ACC112 (cell line): ENCODE measurements around the gene ITPRIPL1.
A peak's percentile ranks its signal among the peaks of the same experiment; 100 is the strongest.

Experiments used
- H2AFZ ChIP-seq: fragments of 200-600 bp; sonication (generic); one replicate; pipeline ENCODE4 v1.6.0; 2017; ENCODE audit warnings: antibody characterized with exemption, low read length; ENCODE audit not compliant: unreplicated experiment
- H3K27ac ChIP-seq: fragments of 200-600 bp; sonication (generic); 2 replicates; pipeline ENCODE4 v1.5.1; 2014; ENCODE audit warnings: low read depth, mild to moderate bottlenecking, antibody characterized with exemption, low read length, moderate library complexity
- H3K27me3 ChIP-seq: fragments of 200-600 bp; sonication (generic); 2 replicates; pipeline ENCODE4 v1.6.1; 2014; ENCODE audit warnings: mild to moderate bottlenecking, antibody characterized with exemption, low read length, moderate library complexity, mixed read lengths; ENCODE audit not compliant: insufficient read depth
- H3K36me3 ChIP-seq: fragments of 200-600 bp; sonication (generic); 2 replicates; pipeline ENCODE4 v1.6.1; 2016; ENCODE audit warnings: mild to moderate bottlenecking, antibody characterized with exemption, low read length, moderate library complexity, mixed read lengths; ENCODE audit not compliant: insufficient read depth
- H3K4me1 ChIP-seq: fragments of 200-600 bp; sonication (generic); one replicate; pipeline ENCODE4 v1.6.1; 2016; ENCODE audit warnings: low read length, mixed read lengths; ENCODE audit not compliant: insufficient read depth, unreplicated experiment, control insufficient read depth
- H3K4me3 ChIP-seq: fragments of 200-600 bp; sonication (generic); 2 replicates; pipeline ENCODE4 v1.5.1; 2014; ENCODE audit warnings: mild to moderate bottlenecking, low read depth, low read length
- H3K79me2 ChIP-seq: fragments of 200-600 bp; sonication (generic); one replicate; pipeline ENCODE4 v1.6.0; 2016; ENCODE audit warnings: low read length; ENCODE audit not compliant: control insufficient read depth, unreplicated experiment, insufficient read depth

ITPRIPL1 gene

DNA sequence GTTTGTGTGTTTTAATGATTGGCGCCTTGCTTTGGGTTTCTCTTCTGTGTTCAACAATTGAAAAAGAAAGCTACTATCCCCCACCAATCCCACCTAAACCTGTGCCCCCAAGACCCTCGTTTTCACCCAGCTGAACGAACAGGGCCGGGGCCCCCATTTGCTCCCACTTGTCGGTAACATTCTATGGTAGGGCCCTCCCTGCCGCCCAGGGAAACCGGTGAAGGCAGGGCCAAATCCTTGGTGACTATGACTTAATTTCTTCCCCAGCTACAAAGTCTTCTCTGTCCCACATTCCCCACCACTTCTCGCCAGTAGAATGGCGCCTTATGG lies 19.2 kb upstream of the ITPRIPL1 start:
- Histone ChIP-seq H3K27ac (peak overlapping the region; percentile 17; the same call in 1 of the 2 replicates), H3K27me3 (no peaks in the 10 kb centered on the region), H3K79me2 (peaks cover 27% of the 10 kb centered on the region), H3K4me3 (peak overlapping the region; percentile 89), H3K36me3 (peaks cover 12% of the 10 kb centered on the region), H2AFZ (peak overlapping the region; percentile 60), H3K4me1 (peaks cover 16% of the 10 kb centered on the region)

- H3K27ac ChIP-seq: peak overlapping the region; percentile 17; the same call in 1 of the 2 replicates
- peak overlapping the region; percentile 60 for H2AFZ ChIP-seq
- H3K27me3 ChIP-seq: no peaks in the 10 kb centered on the region
- peaks cover 25% of the 10 kb centered on the region for H3K79me2 ChIP-seq
- H3K36me3 ChIP-seq: peaks cover 12% of the 10 kb centered on the region
- peaks cover 16% of the 10 kb centered on the region for H3K4me1 ChIP-seq
- peak overlapping the region; percentile 89 for H3K4me3 ChIP-seq
Observed at GRCh38 chr2:96306370-96306769, 18.7 kb upstream of the ITPRIPL1 start.

DNA sequence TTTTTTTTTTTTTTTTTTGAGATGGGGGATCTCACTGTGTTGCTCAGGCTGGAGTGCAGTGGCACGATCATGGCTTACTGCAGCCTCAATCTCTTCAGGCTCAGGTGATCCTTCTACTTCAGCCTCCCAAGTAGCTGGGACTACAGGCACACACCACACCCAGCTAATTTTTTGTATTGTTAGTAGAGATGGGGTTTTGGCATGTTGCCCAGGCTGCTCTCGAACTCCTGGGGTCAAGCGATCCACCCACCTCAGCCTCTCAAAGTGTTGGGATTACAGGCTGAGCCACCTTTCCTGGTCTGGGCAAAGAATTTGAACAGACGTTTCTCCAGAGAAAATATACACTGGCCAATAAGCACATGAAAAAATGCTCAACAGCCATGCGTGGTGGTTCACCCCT lies 16.9 kb upstream of the ITPRIPL1 start:
- H3K79me2 ChIP-seq: peaks cover 22% of the 10 kb centered on the region
- H3K27ac ChIP-seq: no peak overlapping the region
- H3K27me3 ChIP-seq: no peaks in the 10 kb centered on the region
- H3K4me3 ChIP-seq: no peak overlapping the region
- H3K4me1 ChIP-seq: peaks cover 16% of the 10 kb centered on the region
- H3K36me3 ChIP-seq: peaks cover 8% of the 10 kb centered on the region; the same call in 1 of the 2 replicates
- no peak overlapping the region for H2AFZ ChIP-seq

DNA sequence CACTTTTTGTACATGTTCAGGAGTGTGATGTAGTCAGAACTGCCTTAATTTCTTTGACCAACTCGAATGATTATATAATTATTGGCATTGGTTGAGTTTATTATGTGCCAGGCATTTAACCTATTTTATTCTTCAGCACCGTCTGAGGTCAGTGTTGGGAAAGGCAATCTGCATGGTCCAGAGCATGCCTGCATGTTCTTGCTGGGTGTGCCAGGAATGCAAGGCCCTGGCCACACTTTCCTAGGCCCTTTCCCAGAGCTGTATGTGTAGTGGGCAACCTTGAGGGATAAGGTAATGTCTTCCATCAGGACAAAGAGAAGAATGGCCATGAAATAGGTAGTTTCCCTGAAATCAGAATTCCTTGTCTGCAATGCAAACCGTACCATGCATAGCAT lies 10.1 kb upstream of the ITPRIPL1 start:
- no peaks in the 10 kb centered on the region for H3K27me3 ChIP-seq
- no peaks in the 10 kb centered on the region for H3K36me3 ChIP-seq
- H3K27ac ChIP-seq: 0 out of 2 replicates have a peak overlapping the region, but pooled peaks have one; percentile 80
- H2AFZ ChIP-seq: no peak overlapping the region
- H3K4me1 ChIP-seq: peaks cover 20% of the 10 kb centered on the region
- H3K79me2 ChIP-seq: no peaks in the 10 kb centered on the region
- H3K4me3 ChIP-seq: no peak overlapping the region

DNA sequence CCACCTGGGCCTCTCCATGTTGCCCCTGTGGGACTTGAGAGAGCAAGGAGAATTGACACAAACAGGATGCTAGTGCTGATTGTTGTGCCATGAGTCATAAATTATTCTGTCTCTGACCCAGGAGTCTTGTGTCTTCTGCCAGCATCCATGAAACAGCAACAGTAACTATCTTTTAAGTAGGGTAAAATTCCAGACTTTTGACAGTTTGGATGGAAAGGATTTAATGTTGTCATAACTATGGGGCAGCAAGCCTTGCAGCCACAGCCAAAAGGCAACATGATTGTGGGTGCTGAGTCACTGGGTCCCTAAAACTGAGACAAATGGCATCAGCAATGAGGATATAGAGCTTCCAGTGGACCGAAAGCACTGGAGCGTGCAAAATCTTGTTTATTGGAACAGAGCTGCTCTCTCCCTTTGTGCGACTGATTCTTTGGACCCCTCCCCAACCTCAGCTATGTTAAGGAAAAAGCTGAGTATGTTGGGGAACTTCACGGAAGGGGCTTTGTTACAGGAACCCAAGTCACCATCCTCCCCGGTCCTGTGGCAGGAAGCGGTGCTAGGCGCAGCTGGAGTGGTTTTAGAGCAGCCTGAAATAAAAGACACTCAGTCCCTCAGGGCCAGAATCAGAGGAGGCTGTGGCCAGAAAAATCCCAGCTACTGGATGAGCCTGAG lies 9.6 kb upstream of the ITPRIPL1 start:
- H3K79me2 ChIP-seq: no peaks in the 10 kb centered on the region
- peaks cover 21% of the 10 kb centered on the region for H3K4me1 ChIP-seq
- no peaks in the 10 kb centered on the region for H3K27me3 ChIP-seq
- peak overlapping the region; percentile 80 for H3K27ac ChIP-seq
- no peaks in the 10 kb centered on the region for H3K36me3 ChIP-seq
- no peak overlapping the region; the same call in 1 of the 2 replicates for H3K4me3 ChIP-seq
- peak overlapping the region; percentile 55 for H2AFZ ChIP-seq

DNA sequence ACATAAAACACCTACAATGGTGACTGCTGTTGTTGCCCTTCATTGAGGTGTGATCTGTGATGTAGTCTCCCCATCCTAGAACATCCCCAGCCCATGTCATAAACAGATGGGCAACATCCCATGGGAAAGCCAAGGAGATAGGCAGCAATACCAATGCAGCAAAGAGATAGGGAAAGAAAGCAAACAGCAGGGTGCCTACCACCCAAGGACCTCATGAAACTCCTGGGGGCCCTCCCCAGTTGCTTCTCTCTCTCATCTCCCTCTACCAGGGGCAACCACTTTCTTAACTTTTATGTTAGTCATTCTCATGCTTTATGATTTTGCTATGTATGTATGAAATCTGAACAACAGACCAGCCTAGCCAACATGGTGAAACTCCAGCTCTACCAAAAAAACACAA lies 8.1 kb upstream of the ITPRIPL1 start:
- Histone ChIP-seq H3K79me2 (no peaks in the 10 kb centered on the region), H2AFZ (no peak overlapping the region), H3K27me3 (no peaks in the 10 kb centered on the region), H3K36me3 (no peaks in the 10 kb centered on the region), H3K27ac (no peak overlapping the region), H3K4me1 (peaks cover 26% of the 10 kb centered on the region), H3K4me3 (no peak overlapping the region)

- Histone ChIP-seq H3K27me3 (peaks cover under 1% of the 10 kb centered on the region; the same call in 1 of the 2 replicates), H2AFZ (no peak overlapping the region), H3K79me2 (no peaks in the 10 kb centered on the region), H3K4me1 (peaks cover 26% of the 10 kb centered on the region), H3K36me3 (no peaks in the 10 kb centered on the region), H3K4me3 (no peak overlapping the region), H3K27ac (no peak overlapping the region)
Observed at GRCh38 chr2:96317584-96317997, 7.5 kb upstream of the ITPRIPL1 start.

DNA sequence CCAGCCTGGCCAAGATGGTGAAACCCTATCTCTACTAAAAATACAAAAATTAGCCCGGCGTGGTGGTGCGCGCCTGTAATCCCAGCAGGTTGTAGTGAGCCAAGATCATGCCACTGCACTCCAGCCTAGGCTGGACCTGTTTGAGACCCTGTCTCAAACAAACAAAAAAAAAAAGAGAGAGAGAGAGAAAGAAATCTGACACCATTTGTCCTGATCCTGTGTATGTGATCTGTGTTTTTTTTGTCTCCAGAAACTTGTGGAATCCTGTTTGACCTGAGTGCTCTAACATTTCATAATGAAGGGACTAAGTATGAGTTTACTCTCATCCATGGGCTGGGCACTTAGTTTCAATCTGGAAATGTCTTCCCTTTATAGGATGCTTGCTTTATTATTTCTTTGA lies 6.4 kb upstream of the ITPRIPL1 start:
- Histone ChIP-seq H2AFZ (no peak overlapping the region), H3K36me3 (no peaks in the 10 kb centered on the region), H3K27me3 (peaks cover 9% of the 10 kb centered on the region), H3K27ac (no peak overlapping the region), H3K4me1 (peaks cover 26% of the 10 kb centered on the region), H3K4me3 (no peak overlapping the region), H3K79me2 (no peaks in the 10 kb centered on the region)

GRCh38 chr2:96319396-96319795 lies 5.7 kb upstream of the ITPRIPL1 start:
- H2AFZ ChIP-seq: no peak overlapping the region
- peaks cover 15% of the 10 kb centered on the region for H3K27me3 ChIP-seq
- no peaks in the 10 kb centered on the region for H3K36me3 ChIP-seq
- no peaks in the 10 kb centered on the region for H3K79me2 ChIP-seq
- peaks cover 26% of the 10 kb centered on the region for H3K4me1 ChIP-seq
- no peak overlapping the region for H3K4me3 ChIP-seq
- H3K27ac ChIP-seq: no peak overlapping the region

- Histone ChIP-seq H3K27ac (no peak overlapping the region), H3K4me3 (peak overlapping the region; percentile 86), H3K27me3 (peaks cover 25% of the 10 kb centered on the region), H3K36me3 (no peaks in the 10 kb centered on the region), H2AFZ (no peak overlapping the region), H3K4me1 (peaks cover 20% of the 10 kb centered on the region), H3K79me2 (no peaks in the 10 kb centered on the region)
Observed at GRCh38 chr2:96320326-96320725, 4.8 kb upstream of the ITPRIPL1 start.
